HG02970 (cell line): ENCODE measurements around the gene EVX1.

Experiments
- ATAC-seq: cut with Tn5 transposase; IDR thresholded peaks from one replicate; pipeline ENCODE4 v1.9.1; 2021; ENCODE audit warnings: mild to moderate bottlenecking, moderate library complexity, moderate number of reproducible peaks; ENCODE audit not compliant: unreplicated experiment, low FRiP score

The EVX1 gene

DNA sequence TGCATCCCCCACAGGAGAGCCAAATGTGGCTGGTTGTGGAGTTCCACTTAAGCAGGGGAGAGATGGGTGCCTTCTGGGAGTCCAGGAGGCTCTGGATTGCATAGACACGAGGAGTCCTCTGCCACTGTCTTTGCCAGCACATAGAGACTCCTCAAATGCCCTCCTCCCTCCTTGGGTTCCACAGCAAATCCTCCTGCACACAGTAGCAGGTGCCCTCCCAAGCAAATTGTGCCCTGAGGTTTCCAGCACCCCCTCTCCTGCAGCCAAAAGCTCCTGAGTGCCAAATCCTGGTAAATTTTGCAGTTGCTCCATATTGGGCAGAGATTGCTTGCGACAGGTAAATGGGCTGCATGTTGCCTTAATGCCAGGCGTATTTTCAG is 5.8 kb downstream of the EVX1 start:
- no peak for ATAC-seq

- no peak for ATAC-seq
Measured at GRCh38 chr7:27248911-27249723, 6.5 kb downstream of the EVX1 start.

- no peak for ATAC-seq
Measured at GRCh38 chr7:27249724-27250556, 7.3 kb downstream of the EVX1 start.

DNA sequence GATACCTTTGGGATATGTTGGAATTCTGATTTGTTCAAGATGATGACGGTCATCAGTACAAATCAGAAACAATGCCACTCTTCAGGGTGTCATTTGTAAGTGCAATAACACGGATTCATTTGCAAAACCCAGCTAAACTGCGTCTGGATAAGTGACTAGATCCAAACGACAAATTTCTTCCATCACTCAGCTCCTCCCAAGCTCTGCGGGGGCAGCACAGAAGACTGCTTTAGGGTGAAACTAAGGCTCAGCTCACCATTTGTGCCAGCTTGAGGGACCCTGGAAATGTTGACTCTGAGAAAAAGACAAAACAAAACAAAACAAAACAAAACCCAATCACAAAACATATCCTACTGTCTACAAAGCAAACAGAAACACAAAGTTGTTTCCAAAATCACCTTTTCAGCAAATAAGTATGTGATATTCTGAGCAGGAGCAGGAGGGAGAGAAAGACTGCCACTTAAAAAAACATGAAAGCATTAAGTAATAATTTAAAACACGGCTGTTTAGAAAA is 8.0 kb downstream of the EVX1 start:
- ATAC-seq, result no peak

GRCh38 chr7:27251136-27251651 is 8.6 kb downstream of the EVX1 start:
- ATAC-seq, result no peak

GRCh38 chr7:27251652-27252590 is 9.3 kb downstream of the EVX1 start:
- ATAC-seq, result no peak

DNA sequence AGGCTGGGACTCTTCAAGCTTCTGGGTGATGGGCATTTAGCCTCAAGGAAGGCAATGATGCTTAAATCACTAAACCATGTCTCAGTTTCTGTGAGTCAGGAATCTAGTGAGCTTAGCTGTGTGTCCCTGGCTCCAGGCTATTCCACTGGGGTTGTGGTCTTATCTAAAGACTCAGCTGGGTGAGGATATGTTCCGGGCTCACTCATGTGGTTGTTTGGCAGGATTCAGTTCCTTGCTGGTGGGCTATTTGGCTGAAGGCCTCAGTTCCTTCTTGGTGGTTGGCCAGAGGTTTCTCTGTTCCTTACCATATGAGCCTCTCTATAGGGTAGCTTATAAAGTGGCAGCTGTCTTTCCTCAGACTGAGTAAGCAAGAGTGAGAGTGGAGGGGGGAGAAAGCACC is 12.0 kb downstream of the EVX1 start:
- ATAC-seq, result no peak

GRCh38 chr7:27260211-27260610 is 17.6 kb downstream of the EVX1 start:
- ATAC-seq, result no peak

- ATAC-seq, result no peak
Measured at GRCh38 chr7:27262121-27262520, 19.5 kb downstream of the EVX1 start.

DNA sequence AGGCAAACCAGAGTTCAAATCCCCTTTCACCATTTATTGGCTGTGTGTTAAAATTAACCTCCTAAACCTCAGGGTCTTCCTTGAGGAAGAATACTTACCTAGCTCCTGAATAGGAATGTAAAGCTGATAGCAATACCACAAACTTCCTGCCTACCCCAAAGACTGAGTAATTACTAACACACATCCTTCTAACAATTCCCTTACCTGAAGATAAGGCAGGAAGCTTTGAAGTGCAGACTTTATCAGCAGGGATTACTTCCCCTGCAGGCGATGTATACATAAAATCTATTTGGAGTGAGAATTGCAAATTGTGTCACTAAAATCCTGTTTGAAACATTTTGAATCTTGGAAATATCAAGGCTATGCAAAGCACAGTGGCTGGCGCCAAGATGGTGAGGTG is 21.2 kb downstream of the EVX1 start:
- no peak for ATAC-seq

- ATAC-seq, result no peak
Measured at GRCh38 chr7:27269455-27269854, 26.9 kb downstream of the EVX1 start.

- no peak for ATAC-seq
Measured at GRCh38 chr7:27271384-27271783, 28.8 kb downstream of the EVX1 start.

DNA sequence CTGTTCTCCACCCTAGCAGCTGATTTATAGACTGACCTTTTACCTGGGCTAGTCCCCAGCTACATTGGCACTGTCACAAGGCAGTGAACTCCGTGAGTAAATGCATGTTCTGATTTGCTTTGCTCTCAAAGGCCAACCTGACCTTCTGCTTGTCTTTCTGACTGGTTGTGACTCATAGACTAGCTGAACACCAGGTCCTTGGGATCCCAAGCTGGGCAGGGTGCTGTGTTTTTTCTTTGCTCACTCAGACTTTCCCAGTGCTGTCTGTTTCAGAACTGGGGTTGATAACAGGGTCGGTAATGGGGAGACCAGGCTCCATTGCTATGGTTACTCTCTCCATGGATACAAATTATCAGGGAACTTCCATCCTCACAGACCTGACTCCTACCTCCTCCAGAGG is 35.0 kb downstream of the EVX1 start:
- ATAC-seq, result no peak

- no peak for ATAC-seq
Measured at GRCh38 chr7:27283558-27283957, 41.0 kb downstream of the EVX1 start.

- ATAC-seq, result no peak
Measured at GRCh38 chr7:27295236-27295635, 52.6 kb downstream of the EVX1 start.

- ATAC-seq, result no peak
Measured at GRCh38 chr7:27297356-27297755, 54.8 kb downstream of the EVX1 start.
